ENCODE results near the gene FKBP11.

FKBP11 gene

DNA sequence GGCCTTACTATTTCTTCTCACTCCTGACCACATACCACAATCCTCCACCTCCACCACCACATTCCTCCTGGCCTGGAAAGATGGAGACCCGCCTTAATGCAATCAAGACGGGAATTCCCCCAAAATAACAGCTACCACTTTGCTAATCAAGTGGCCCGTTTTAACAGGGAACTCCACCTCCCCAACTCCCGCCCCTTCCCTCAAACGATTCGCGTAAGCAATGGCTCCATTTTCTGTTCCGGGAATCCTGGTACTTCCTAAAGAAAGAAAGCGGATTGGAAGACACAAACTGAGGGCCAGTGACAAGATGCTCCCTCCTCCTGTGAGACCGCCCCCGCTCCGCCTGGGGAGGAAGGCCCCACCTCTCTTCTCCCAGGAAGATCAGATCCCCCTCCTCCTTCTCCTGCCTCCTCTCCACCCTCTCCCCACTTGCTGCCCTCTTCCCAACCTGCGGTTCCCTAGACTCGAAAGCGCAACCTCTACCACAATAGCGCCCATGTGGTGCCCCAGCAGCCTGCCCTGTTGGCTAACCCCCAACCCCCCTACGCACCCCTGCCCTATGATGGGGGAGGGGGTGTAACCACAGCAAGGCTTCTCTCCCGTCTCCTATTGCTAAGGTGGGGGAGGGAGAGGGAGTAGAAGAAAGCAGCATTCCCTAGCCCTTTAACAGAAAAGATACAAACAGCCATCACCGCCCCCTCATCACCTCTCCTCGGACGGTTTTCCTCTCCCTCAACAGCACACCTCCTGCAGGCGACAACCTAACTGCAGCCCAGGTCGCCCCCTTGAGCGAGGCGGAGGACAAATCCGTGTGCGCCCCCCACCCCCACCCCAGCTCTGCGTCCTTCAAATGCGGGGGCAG is 31.2 kb upstream of the FKBP11 start:
- no peak for DNase-seq (ENCODE audit: low read depth in 2 of 3, low spot score in 2 of 3)

DNA sequence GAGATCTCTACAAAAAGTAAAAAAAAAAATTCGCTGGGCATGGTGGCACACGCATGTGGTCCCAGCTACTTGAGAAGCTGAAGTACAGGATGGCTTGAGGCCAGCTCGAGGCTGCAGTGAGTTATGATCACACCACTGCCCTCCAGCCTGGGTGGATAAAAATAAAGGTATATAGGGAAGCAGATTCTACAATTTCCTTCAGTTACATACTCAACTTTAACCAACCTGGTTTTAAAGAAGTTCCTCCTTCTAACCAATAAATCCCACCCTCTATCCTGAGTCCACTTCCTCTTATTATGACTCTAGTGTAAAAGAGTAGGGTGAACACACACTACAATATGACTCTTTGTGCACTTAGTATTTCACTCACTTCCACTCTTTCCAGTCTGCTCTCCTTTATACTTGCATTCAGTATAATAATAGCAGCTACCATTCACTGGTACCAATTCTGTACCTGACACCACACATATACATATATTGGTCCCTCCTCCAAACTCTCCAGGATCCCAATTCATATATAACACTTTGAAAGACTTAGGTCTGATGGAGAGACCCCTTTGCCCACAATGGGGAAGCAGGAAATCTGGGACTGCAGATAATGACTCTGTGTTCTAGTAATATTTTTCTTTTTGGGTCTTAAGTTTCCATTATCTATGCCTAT is 29.7 kb upstream of the FKBP11 start:
- no peak for DNase-seq (ENCODE audit: low read depth in 2 of 3, low spot score in 2 of 3)

DNA sequence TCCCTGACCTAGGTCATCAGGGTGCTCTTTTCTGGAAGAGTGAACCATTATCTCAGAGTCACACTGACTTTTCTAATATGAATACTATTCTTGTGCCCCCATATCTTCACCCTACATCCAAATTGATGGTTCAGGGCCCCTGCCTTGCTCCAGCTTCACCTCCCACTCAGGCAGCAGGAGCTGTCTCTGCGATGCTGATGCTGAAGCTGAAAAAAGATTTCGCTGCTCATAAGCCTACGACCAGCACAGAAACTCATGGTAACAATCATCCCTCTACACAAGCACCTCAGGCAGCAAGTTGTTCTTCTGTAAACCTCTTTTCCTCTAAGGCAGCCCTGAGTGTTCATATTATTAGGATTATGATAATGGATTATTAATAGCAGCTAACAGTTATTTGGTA is 28.8 kb upstream of the FKBP11 start:
- no peak for DNase-seq (ENCODE audit: low read depth in 2 of 3, low spot score in 2 of 3)

DNA sequence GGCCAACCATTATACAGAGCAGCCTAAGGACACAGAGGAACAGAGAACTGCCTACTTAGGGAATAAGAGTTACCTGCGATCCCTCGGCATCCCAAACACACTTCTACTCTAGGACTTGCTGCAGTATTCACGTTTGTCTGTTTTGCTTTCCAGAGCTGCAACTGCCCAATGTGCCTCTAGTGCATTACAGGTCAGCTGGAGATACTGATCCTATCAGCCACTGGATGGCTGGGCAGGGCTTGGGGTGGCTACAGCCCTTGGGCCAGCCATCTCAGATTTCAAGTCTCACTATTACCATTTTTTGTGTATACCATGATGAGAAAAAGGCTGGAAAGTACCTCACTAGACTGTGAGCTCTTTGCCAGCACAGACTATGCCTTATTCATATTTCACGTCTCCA is 27.4 kb upstream of the FKBP11 start:
- DNase-seq (ENCODE audit: low read depth in 2 of 3, low spot score in 2 of 3): no peak

DNA sequence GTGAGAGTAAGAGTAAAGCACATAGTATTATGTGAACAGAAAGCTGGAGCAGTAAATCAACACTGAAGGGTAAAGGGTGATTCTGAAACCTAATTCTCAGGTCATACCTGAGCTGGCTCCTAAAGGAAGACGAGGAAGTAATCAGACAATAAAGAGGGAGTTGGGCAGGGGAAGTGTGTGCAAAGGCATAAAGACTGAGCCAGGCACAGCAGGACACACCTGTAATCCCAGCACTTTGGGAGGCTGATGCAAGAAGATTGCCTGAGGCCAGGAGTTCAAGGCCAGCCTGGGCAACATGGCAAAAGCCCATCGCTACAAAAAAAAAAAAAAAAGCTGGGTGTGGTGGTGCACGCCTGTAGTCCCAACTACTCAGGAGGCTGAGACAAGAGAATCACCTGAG is 22.4 kb upstream of the FKBP11 start:
- no peak for DNase-seq (ENCODE audit: low read depth in 2 of 3, low spot score in 2 of 3)

DNA sequence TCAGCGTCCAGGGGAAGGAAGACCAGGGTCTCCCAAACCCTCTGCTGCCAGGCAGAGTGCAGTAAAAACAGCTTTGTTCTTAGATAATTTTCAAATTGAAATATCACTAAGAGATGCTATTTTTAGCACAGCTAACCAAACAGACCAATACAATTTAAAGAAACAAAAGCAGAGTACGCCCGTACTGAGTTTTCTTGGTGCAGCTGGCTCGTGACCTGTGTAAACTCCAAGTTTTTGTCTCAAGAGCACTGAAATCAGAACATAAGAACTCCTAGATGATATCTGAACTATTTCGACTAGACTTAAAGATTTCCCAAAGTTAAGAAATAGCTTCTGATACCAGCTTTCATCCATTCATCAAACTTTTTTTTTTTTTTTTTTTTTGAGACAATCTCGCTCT is 21.7 kb upstream of the FKBP11 start:
- no peak for DNase-seq (ENCODE audit: low read depth in 2 of 3, low spot score in 2 of 3)

DNA sequence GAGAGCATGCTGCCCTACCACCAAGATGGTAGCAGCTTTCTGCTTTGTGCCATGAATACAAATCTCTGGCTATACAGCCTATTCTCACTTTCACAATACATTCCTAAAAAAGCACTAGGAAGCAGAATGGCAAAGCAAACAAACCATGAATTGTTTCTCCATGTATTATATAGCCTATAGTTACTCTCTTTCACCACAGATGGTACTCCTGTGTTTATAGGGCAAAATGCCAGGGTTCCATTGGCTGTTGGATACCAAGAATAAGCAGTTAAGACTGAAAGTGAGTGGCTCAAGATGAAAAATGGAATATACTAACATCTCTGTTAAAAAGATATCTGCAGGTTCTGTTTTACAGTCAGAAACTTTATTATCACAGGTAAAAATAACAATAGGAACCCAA is 20.9 kb upstream of the FKBP11 start:
- DNase-seq (ENCODE audit: low read depth in 2 of 3, low spot score in 2 of 3): no peak

DNA sequence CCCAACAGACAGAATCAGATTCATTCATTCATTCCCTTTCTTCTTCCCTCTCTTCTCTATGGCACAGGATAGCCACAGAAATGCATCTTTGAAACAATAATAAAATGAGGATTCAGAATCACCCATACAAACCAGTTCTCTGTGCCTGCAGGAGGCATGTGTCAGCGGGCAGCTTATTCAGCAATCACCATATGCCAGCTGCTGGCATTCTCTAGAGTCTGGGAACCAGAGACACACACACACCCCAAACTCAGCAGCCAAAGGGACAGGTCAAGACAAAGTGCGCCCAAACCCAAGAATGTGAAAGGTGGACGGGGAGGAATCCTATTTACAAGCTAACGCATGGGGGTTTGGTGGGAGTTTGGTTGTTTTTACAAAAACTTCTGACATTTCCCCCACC is 17.9 kb upstream of the FKBP11 start:
- DNase-seq (ENCODE audit: low read depth in 2 of 3, low spot score in 2 of 3): no peak

DNA sequence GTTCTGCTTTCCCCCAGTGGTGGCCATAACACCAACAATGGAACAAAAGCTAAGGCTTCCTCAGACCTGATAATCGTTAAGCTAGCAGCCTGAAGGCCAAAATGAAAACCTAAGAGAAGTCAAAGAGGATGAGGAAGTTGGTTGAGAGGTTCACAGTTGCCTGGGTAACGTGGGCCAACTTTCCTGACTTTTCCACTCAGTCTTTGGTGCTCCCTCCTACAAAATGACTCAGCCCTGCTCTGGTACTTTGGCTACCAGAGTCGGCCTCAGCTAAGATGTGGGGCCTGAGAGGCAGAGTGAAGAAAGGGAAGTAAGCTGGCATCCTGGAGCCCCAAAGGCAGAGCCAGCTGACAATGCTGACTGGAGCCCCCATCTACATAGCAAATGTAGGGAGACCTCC is 14.9 kb upstream of the FKBP11 start:
- DNase-seq (ENCODE audit: low read depth in 2 of 3, low spot score in 2 of 3): no peak

DNA sequence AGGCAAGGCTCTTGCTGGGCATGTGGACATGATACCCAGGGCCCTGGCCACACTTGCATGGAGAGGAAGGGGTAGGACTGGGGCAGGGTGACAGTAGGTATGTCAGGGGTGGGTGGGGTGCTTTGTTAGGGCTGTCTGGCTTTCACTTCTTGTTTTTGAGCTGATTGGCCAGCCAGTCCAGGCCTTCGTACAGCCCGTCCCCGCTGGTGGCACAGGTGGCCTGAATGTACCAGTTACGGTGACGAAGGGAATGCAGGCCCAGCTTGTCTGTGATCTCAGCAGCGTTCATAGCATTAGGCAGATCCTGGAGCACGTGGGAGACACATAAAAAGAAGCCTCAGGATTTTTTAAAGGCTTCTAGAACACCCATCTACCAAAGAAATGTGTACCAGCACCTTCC is 13.5 kb upstream of the FKBP11 start:
- DNase-seq (ENCODE audit: low read depth in 2 of 3, low spot score in 2 of 3): no peak

DNA sequence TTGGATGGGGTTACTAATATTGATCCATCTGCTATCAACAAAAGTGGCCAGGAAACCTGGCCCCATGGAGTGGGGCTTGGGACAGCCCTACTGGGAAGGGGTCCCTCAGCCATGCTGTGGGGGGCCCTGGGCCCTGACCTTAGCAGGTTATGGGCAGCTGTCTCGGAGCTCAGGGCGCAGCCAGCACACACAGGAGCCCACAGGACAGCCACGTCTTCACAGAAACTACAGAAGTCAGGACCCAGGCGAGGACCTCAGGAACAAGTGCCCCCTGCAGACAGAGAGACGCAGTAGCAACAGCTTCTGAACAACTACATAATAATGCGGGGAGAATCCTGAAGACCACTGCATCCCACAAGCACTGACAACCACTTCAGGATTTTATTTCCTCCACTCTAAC is 11.9 kb upstream of the FKBP11 start:
- DNase-seq (ENCODE audit: low read depth in 2 of 3, low spot score in 2 of 3): no peak

DNA sequence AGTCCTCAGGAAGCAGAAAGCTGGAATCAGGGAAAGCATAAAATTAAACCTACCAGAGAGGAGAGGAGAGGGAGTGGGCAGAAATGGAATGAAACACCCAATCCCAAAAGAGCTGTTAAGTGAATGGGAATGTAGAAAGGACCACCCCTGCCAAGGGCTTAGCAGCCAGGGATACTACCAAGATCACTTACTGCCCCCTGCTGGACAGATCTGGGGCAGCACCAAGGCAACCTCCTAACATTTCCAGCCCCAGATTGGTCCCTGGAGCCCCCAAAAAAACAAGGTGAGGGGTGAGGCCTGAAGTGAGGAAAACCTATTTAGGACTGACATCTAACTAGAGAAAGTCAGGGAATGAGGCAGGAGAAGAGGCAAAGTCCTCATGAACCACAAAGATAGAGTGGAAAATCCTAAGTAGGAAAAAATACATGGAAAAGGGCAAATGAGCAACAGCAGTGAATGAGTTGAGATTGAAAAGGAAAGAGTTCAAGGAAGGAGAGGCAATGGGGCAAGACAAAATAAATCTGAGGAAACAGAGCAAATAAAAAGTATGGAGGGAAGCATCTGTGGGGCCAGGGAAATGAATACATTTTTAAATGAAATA is 11.2 kb upstream of the FKBP11 start:
- peak in 2 of 3 experiments; percentile 75 to 85 for DNase-seq (ENCODE audit: low read depth in 2 of 3, low spot score in 2 of 3)

DNA sequence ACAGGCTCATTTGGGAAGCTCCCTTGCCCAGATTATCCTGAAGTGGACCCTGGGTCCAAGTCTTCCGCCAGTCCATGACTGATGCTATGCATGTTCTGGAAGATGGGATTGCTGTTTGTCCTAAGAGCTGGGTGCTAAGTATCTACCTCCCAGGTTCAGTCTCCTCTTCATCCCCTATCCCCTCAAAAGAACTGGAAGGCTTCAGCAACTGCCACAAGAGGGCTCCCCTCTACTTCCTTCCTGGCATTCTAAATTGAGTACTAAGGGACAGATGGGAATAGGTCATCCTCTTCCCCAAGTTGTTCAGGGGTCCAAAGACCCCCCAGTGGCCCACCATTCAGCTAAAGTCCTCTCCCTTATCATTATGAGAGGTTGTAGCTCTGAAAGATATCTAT is 9.0 kb upstream of the FKBP11 start:
- DNase-seq (ENCODE audit: low read depth in 2 of 3, low spot score in 2 of 3): no peak

DNA sequence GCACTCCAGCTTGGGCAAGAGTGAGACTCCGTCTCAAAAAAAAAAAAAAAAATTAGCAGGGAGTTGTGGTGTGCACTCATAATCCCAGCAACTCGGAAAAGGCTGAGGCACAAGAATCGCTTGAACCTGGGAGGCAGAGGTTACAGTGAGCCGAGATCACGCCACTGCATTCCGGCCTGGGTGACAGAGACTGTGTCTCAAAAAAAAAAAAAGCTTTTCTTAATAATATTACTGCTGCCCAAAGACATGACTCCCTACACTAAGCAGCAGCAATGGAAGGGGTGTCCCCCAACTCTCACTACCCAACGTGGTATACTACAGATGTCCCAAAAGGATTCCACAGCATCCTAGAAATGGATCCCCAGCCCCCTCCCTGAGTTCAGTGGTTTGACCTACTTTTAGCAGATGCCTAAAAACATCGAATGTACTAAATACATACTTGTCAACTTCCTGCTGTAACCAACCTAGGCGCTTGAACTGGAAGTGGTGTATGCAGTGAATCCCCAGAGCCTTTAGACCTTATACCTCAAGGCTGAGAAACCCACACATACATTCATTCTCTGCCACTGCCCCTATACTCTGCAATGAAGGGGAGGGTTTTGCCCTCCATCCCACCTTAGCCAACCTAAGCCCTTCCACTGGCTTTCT is 8.5 kb upstream of the FKBP11 start:
- DNase-seq (ENCODE audit: low read depth in 2 of 3, low spot score in 2 of 3): no peak

DNA sequence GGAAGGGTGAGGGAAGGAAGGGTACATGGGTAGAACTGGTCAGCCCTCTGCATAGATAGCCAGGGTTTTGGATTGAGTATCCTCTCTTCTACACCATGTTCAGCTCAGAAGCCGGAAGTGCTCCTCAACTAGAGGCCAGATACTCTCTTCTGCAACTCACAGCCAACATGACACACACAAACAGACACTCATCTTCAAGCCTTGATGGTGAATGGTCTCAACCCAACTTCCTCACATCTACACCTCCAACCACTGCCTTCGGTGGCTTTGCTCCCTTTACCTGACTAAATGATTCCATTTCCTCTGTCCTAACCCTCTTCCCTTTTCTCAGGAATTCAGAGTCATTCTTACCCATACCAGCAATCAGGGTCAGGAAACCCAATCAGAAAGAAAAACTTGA is 7.6 kb upstream of the FKBP11 start:
- no peak for DNase-seq (ENCODE audit: low read depth in 2 of 3, low spot score in 2 of 3)

DNA sequence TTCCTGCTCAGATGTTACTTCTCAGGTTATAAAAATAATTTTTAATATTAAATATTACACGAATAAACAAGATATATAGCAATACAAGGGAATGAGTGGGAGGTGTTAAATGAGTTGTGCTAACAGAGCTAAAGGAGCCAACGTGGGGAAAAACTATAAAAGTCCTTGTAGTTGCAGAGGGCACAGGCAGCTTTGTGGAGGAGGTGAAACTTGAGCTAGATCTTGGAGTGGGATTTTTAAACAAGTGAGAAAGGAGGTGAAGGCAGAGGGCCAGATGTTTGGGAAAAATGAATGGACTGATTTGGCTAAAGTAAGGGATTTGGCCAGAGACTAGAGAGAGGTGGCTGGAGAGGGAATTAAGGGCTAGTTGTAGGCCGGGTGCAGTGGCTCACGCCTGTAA is 5.2 kb upstream of the FKBP11 start:
- DNase-seq (ENCODE audit: low read depth in 2 of 3, low spot score in 2 of 3): no peak

DNA sequence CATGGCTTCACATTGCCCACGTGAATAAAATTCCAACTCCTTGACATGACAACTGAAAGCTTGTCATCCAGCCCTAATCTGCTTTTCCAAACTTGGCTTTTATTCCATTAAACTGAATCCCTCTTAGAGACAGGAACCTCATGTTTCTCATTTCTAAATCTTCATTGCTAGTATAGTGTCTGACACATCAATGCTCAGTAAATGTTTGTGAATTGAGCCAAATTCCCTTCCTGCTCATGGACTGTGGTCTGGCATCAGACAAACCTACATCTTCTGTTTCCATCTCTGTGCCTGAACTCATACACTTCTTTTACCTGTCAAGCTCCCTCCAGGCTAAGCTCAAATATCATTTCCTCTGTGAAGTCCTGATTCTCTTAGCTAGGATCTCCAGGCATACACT is 4.3 kb upstream of the FKBP11 start:
- no peak for DNase-seq (ENCODE audit: low read depth in 2 of 3, low spot score in 2 of 3)

DNA sequence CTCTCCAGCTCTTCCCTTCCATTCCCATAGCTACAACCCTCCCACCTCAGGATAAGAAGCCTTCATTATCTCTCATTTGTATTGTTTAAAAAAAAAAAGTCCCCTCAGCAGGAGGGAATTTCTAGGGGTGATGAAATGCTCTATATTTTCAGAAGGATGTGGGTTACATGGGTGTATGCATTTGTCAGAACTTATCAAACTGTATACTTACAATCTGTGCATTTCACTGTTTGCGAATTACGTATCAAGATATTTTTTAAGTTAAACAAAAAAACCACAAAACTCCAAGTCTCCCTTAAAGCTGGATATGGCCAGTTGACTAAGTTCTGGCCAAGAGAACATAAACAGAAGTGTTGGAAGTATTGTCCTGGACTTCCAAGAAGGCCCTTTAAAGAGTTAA is 2.0 kb upstream of the FKBP11 start:
- DNase-seq (ENCODE audit: low read depth in 2 of 3, low spot score in 2 of 3): no peak

DNA sequence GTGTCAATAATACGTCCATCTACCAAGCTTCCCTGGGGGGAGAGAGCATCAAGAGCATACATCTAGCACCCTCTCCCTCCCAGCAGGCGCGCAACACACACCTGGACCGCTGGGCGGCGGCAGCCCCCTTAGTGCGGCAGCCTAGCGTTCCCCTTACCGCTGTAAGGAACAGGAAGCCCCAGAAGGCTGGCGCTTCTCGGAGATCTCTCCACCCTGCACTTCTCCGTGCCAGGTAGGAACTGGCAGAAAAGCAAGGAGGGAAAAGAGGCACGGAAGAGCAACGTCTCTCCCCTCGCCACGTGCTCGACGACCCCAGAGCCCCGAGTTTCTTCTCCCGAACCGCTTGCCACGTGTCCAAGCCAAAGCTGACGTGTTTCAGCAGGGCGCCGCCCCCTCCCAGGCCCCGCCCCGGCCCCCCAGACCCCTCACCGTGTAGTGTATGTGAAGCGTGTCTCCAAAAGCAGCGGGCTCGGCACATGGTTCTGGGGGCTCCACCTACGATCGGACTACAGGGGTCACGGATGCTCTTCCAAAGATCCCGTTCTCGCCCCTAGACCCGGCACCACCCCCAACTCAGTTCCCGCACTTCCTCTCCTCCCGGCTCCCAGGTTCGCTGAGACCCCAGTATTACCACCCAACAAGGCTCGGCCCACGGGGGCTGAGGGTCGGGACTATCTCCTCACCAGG is 532 bp downstream of the FKBP11 start:
- peak; percentile 44 to 69 (median 60) for DNase-seq (ENCODE audit: low read depth in 2 of 3, low spot score in 2 of 3)

DNA sequence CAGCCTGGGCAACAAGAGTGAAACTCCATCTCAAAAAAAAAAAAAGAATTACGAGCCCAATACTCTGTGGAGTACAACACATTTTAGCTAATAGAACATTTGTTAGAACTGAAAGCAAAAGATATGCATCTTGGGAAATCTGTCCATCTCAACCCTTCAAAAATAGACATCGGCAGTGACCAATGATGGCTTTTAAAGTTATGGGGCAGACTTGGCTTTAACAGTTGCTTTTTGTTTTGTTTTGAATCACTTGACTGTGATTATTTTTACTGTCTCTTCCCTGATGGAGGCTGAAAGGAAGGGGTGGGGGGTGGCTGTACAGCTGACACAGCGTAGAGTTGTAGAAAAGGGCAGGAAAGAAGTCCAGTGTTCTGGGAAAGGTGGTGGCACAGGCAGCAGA is 2.2 kb downstream of the FKBP11 start:
- DNase-seq (ENCODE audit: low read depth in 2 of 3, low spot score in 2 of 3): no peak

DNA sequence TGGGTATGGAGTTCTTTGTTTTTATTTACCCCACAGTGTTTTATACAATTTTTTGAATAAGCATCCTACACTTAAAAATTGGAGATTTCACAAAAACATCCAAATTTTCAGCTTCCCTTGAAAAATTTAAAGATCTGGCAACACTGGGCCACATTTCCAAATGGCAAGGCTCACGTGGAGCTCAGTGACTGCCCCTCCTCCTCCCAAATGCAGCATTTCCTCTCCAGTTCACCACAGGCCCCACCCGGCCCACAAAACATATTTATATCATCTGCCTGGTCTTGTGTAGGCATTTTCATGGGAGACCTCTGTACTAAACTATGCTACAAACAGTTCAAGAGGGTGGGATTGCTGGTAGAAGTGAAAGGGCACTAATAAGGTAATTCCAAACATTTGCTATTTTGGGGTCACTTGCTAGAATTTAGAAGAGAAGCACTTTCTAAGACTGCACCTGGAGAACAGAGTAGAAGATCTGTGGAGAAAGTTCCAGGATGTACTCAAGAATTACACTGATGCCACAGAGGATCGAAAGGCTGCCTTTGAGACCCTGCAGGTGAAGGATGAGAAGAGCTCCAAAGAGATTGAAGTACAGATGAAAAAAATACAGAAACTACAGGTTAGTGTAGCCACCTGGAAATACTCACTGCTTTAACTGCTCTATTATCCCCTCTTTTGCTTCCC is 7.3 kb downstream of the FKBP11 start:
- no peak for DNase-seq (ENCODE audit: low read depth in 2 of 3, low spot score in 2 of 3)

Measured in activated CD8-positive, alpha-beta memory T cell treated with anti-CD3 and anti-CD28 coated beads for 48 hours (primary cell).